DND-41 (cell line): ENCODE results near the gene LST1.

Experiments used
- ATAC-seq: fragments of 200-7000 bp; cut with Tn5 transposase; 3 replicates; pipeline ENCODE4 v1.9.1; 2021; ENCODE audit warnings: low read depth; ENCODE audit not compliant: insufficient read depth
- DNase-seq: peaks from one replicate; pipeline ENCODE4 v3.0.0-alpha.2; 2020
- H2AFZ ChIP-seq: 2 replicates; pipeline ENCODE4 v1.6.0; 2012; ENCODE audit warnings: low read depth, low read length
- H3K27ac ChIP-seq: 2 replicates; pipeline ENCODE4 v1.5.1; 2012; ENCODE audit warnings: low read length, inconsistent platforms
- H3K27me3 ChIP-seq: fragments of 200-600 bp; sonication (generic); 2 replicates; pipeline ENCODE4 v1.6.0; 2012; ENCODE audit warnings: low read length, mild to moderate bottlenecking, inconsistent platforms; ENCODE audit not compliant: insufficient read depth, poor library complexity
- H3K36me3 ChIP-seq: 2 replicates; pipeline ENCODE4 v1.5.1; 2012; ENCODE audit warnings: low read length, inconsistent platforms; ENCODE audit not compliant: insufficient read depth
- H3K4me1 ChIP-seq: 2 replicates; pipeline ENCODE4 v1.5.1; 2012; ENCODE audit warnings: mild to moderate bottlenecking, low read length; ENCODE audit not compliant: insufficient read depth
- H3K4me2 ChIP-seq: 2 replicates; pipeline ENCODE4 v1.6.0; 2012; ENCODE audit warnings: mild to moderate bottlenecking, moderate library complexity, low read length, inconsistent platforms; ENCODE audit not compliant: insufficient read depth
- H3K4me3 ChIP-seq, 2 experiments: fragments of 200-600 bp in 1 of 2; shearing (Covaris generic) in 1 of 2; 2 replicates each; pipeline ENCODE4 v1.5.1; 2012 to 2016; ENCODE audit warnings: inconsistent platforms in 2 of 2, low read length in 2 of 2, mild to moderate bottlenecking in 2 of 2, low read depth in 1 of 2, moderate library complexity in 1 of 2
- H3K79me2 ChIP-seq: 2 replicates; pipeline ENCODE4 v1.6.0; 2012; ENCODE audit warnings: low read length, inconsistent platforms; ENCODE audit not compliant: insufficient read depth
- H3K9ac ChIP-seq: 2 replicates; pipeline ENCODE4 v1.6.0; 2012; ENCODE audit warnings: low read depth, mild to moderate bottlenecking, inconsistent platforms, low read length, moderate library complexity
- H3K9me3 ChIP-seq: 2 replicates; pipeline ENCODE4 v1.5.1; 2012; ENCODE audit warnings: low read length, moderate library complexity, mild to moderate bottlenecking, inconsistent platforms; ENCODE audit not compliant: insufficient read depth, severe bottlenecking
- H4K20me1 ChIP-seq: 2 replicates; pipeline ENCODE4 v1.6.0; 2012; ENCODE audit warnings: low read length; ENCODE audit not compliant: insufficient read depth
- EZH2 ChIP-seq: IDR thresholded peaks from 3 replicates; pipeline ENCODE4 v1.6.1; 2012; ENCODE audit warnings: borderline replicate concordance, low read depth, mild to moderate bottlenecking, moderate library complexity, low read length, inconsistent platforms; ENCODE audit not compliant: severe bottlenecking
- TF ChIP-seq, protein P1 (sequence below): IDR thresholded peaks from 2 replicates; pipeline ENCODE4 v1.5.1; 2012; ENCODE audit warnings: borderline replicate concordance, low read length, moderate library complexity, mild to moderate bottlenecking; ENCODE audit not compliant: poor library complexity, severe bottlenecking; ENCODE audit errors: extremely low read depth

LST1 gene

DNA sequence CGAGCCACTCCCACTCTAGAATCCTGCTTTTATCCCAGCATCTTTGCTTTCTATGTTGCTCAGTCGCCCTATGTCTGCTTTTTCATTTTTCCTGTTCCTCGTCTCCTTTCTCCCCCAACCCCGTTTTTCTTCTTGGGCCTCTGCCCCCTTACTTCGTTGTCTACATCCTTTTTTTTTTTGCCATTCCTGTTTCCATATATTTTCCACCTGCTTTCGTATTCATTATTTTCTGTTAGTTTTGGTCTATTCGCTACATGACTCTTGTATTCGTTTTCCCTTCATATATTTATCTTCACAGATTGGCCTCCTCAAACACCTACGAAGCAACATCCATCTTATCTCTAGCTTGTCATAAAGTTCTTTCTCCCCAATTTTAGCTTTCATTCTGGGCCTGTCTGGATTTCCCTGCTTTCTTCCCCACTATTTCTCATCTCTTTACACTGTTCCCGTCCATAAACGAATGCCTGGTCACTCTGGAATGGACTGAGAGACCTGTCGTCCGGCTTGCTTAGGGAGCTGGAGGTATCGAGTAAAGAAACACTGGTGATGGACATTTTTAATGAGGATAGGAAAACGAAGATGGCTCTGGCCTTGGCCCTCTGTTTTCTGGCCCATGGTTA lies 35.4 kb downstream of the LST1 start:
- H3K4me1 ChIP-seq = peaks cover 52% of the 10 kb centered on the region
- peaks cover 66% of the 10 kb centered on the region for H3K79me2 ChIP-seq
- peak overlapping the region; percentile 72 for H3K4me2 ChIP-seq
- peak overlapping the region; percentile 90 for H3K9ac ChIP-seq
- H3K4me3 ChIP-seq = peak overlapping the region; percentile 63 to 64; a peak in 3 of 4 replicates
- no peaks in the 10 kb centered on the region for H3K9me3 ChIP-seq
- no peaks in the 10 kb centered on the region for H3K27me3 ChIP-seq
- peaks cover 42% of the 10 kb centered on the region for H4K20me1 ChIP-seq
- DNase-seq = no peak
- peak overlapping the region; percentile 97 for H3K27ac ChIP-seq
- TF ChIP-seq, protein P1, sequence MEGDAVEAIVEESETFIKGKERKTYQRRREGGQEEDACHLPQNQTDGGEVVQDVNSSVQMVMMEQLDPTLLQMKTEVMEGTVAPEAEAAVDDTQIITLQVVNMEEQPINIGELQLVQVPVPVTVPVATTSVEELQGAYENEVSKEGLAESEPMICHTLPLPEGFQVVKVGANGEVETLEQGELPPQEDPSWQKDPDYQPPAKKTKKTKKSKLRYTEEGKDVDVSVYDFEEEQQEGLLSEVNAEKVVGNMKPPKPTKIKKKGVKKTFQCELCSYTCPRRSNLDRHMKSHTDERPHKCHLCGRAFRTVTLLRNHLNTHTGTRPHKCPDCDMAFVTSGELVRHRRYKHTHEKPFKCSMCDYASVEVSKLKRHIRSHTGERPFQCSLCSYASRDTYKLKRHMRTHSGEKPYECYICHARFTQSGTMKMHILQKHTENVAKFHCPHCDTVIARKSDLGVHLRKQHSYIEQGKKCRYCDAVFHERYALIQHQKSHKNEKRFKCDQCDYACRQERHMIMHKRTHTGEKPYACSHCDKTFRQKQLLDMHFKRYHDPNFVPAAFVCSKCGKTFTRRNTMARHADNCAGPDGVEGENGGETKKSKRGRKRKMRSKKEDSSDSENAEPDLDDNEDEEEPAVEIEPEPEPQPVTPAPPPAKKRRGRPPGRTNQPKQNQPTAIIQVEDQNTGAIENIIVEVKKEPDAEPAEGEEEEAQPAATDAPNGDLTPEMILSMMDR = no peak
- TF ChIP-seq EZH2 = no peak
- peaks cover 50% of the 10 kb centered on the region for H3K36me3 ChIP-seq
- no peak for ATAC-seq
- H2AFZ ChIP-seq = peak overlapping the region; percentile 79

DNA sequence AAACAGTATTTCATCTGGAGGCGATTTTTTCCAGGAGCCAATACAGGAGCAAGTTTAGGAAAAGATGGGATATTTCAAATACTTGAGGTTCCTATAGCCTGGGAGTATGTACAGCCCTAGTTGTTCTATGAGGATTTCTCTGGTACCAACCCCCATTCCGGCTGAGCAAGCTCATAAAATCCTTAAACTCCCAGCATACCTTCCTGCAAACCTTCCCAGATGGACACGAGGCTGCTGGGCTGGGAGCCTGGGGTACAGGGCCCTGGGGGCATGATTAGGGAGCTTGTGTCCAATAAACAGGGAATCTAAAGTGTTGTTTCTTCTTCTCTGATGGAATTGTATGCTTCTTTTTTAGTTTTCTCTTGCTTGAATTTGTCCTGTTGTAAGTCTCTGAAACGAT lies 35.9 kb downstream of the LST1 start:
- Histone ChIP-seq H3K27me3 (no peaks in the 10 kb centered on the region), H3K4me1 (peaks cover 46% of the 10 kb centered on the region), H3K79me2 (peaks cover 68% of the 10 kb centered on the region), H3K4me2 (peak overlapping the region; percentile 72), H3K4me3 (peak overlapping the region; percentile 63 to 64; a peak in 3 of 4 replicates), H3K9ac (peak overlapping the region; percentile 90), H2AFZ (no peak overlapping the region), H3K36me3 (peaks cover 55% of the 10 kb centered on the region), H4K20me1 (peaks cover 47% of the 10 kb centered on the region), H3K9me3 (no peaks in the 10 kb centered on the region), H3K27ac (peak overlapping the region; percentile 97)
- TF ChIP-seq, protein P1 = no peak
- no peak for TF ChIP-seq EZH2
- ATAC-seq (no peak), DNase-seq (no peak)

DNA sequence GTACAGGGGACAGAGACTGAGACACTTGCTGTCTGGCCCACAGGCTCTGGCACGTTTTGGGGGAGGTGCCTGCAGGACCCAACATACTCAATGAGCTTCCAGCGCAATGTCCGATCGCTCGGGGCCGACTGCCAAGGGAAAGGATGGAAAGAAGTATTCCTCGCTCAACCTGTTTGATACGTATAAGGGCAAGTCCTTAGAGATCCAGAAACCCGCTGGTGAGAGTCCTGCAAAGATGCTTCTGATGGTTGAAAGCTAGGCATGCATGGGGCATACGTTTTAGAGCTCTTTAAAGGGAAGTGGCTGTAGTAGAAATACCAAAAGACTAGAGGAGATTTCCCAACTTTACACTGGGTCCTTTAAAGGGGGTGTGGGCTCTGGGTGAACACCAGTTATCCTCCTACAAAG lies 36.6 kb downstream of the LST1 start:
- Histone ChIP-seq H3K9me3 (no peaks in the 10 kb centered on the region), H4K20me1 (peaks cover 52% of the 10 kb centered on the region), H3K9ac (peak overlapping the region; percentile 90; the same call in 1 of the 2 replicates), H3K4me2 (peak overlapping the region; percentile 72), H3K4me1 (peaks cover 47% of the 10 kb centered on the region), H2AFZ (no peak overlapping the region), H3K27me3 (no peaks in the 10 kb centered on the region), H3K36me3 (peaks cover 62% of the 10 kb centered on the region), H3K79me2 (peaks cover 75% of the 10 kb centered on the region), H3K4me3 (peak overlapping the region in 1 of 2 experiments; percentile 63; a peak in 2 of 4 replicates), H3K27ac (0 out of 2 replicates have a peak overlapping the region, but pooled peaks have one; percentile 4)
- TF ChIP-seq, protein P1 = no peak
- TF ChIP-seq EZH2 = no peak
- no peak for DNase-seq
- ATAC-seq = no peak
